ENCODE data around the gene METTL2B.

The METTL2B gene

GRCh38 chr7:128447941-128448564 is 28.5 kb upstream of the METTL2B start:
- TF ChIP-seq GATA2 (IDR thresholded peaks at IDR 0.05; ENCODE audit: low read depth, low read length) = no peak
- no peak for TF ChIP-seq GATA3 (IDR thresholded peaks at IDR 0.05; ENCODE audit: low read depth, low read length)

- TF ChIP-seq GATA3 (IDR thresholded peaks at IDR 0.05; ENCODE audit: low read depth, low read length) (no peak), GATA2 (IDR thresholded peaks at IDR 0.05; ENCODE audit: low read depth, low read length) (no peak)
Observed at GRCh38 chr7:128448751-128449302, 27.7 kb upstream of the METTL2B start.

GRCh38 chr7:128450409-128450808 is 26.1 kb upstream of the METTL2B start:
- TF ChIP-seq GATA2 (IDR thresholded peaks at IDR 0.05; ENCODE audit: low read depth, low read length) (no peak), GATA3 (IDR thresholded peaks at IDR 0.05; ENCODE audit: low read depth, low read length) (no peak)

- TF ChIP-seq GATA2 (IDR thresholded peaks at IDR 0.05; ENCODE audit: low read depth, low read length) = no peak
- no peak for TF ChIP-seq GATA3 (IDR thresholded peaks at IDR 0.05; ENCODE audit: low read depth, low read length)
Observed at GRCh38 chr7:128450913-128451312, 25.6 kb upstream of the METTL2B start.

GRCh38 chr7:128452552-128452951 is 24.0 kb upstream of the METTL2B start:
- TF ChIP-seq GATA2 (IDR thresholded peaks at IDR 0.05; ENCODE audit: low read depth, low read length) (no peak), GATA3 (IDR thresholded peaks at IDR 0.05; ENCODE audit: low read depth, low read length) (no peak)

GRCh38 chr7:128453836-128454804 is 22.4 kb upstream of the METTL2B start:
- TF ChIP-seq GATA2 (IDR thresholded peaks at IDR 0.05; ENCODE audit: low read depth, low read length) (no peak), GATA3 (IDR thresholded peaks at IDR 0.05; ENCODE audit: low read depth, low read length) (no peak)

GRCh38 chr7:128454808-128455542 is 21.6 kb upstream of the METTL2B start:
- TF ChIP-seq GATA2 (IDR thresholded peaks at IDR 0.05; ENCODE audit: low read depth, low read length) (no peak), GATA3 (IDR thresholded peaks at IDR 0.05; ENCODE audit: low read depth, low read length) (no peak)

GRCh38 chr7:128455543-128456254 is 20.8 kb upstream of the METTL2B start, which contains the start of gene HILPDA:
HILPDA (plus strand) TSS chr7:128455878; CDS start chr7:128457269, 1,391 bp downstream.
- TF ChIP-seq GATA3 (IDR thresholded peaks at IDR 0.05; ENCODE audit: low read depth, low read length) = no peak
- peak; percentile 78 for TF ChIP-seq GATA2 (IDR thresholded peaks at IDR 0.05; ENCODE audit: low read depth, low read length)

GRCh38 chr7:128456255-128456725 is 20.3 kb upstream of the METTL2B start:
- TF ChIP-seq GATA2 (IDR thresholded peaks at IDR 0.05; ENCODE audit: low read depth, low read length) (no peak), GATA3 (IDR thresholded peaks at IDR 0.05; ENCODE audit: low read depth, low read length) (no peak)

- TF ChIP-seq GATA2 (IDR thresholded peaks at IDR 0.05; ENCODE audit: low read depth, low read length) (no peak), GATA3 (IDR thresholded peaks at IDR 0.05; ENCODE audit: low read depth, low read length) (no peak)
Observed at GRCh38 chr7:128458956-128459355, 17.6 kb upstream of the METTL2B start.

GRCh38 chr7:128459394-128459878 is 17.1 kb upstream of the METTL2B start:
- TF ChIP-seq GATA2 (IDR thresholded peaks at IDR 0.05; ENCODE audit: low read depth, low read length) = no peak
- TF ChIP-seq GATA3 (IDR thresholded peaks at IDR 0.05; ENCODE audit: low read depth, low read length) = no peak

GRCh38 chr7:128462460-128462859 is 14.1 kb upstream of the METTL2B start:
- TF ChIP-seq GATA2 (IDR thresholded peaks at IDR 0.05; ENCODE audit: low read depth, low read length) (no peak), GATA3 (IDR thresholded peaks at IDR 0.05; ENCODE audit: low read depth, low read length) (no peak)

GRCh38 chr7:128497405-128497804 is 20.9 kb downstream of the METTL2B start:
- TF ChIP-seq GATA2 (IDR thresholded peaks at IDR 0.05; ENCODE audit: low read depth, low read length) = no peak
- no peak for TF ChIP-seq GATA3 (IDR thresholded peaks at IDR 0.05; ENCODE audit: low read depth, low read length)

Data from SH-SY5Y (cell line).